HG03095 (cell line): ENCODE results near the gene FXYD2.
"Not testable (repeated sequence)": the region's sequence is repeated elsewhere in the genome, so short reads cannot be mapped to it uniquely, and the experiment has no call there.

Experiments used
- ATAC-seq: cut with Tn5 transposase; IDR thresholded peaks from one replicate; pipeline ENCODE4 v1.9.1; 2021; ENCODE audit warnings: moderate library complexity; ENCODE audit not compliant: unreplicated experiment

FXYD2 gene

DNA sequence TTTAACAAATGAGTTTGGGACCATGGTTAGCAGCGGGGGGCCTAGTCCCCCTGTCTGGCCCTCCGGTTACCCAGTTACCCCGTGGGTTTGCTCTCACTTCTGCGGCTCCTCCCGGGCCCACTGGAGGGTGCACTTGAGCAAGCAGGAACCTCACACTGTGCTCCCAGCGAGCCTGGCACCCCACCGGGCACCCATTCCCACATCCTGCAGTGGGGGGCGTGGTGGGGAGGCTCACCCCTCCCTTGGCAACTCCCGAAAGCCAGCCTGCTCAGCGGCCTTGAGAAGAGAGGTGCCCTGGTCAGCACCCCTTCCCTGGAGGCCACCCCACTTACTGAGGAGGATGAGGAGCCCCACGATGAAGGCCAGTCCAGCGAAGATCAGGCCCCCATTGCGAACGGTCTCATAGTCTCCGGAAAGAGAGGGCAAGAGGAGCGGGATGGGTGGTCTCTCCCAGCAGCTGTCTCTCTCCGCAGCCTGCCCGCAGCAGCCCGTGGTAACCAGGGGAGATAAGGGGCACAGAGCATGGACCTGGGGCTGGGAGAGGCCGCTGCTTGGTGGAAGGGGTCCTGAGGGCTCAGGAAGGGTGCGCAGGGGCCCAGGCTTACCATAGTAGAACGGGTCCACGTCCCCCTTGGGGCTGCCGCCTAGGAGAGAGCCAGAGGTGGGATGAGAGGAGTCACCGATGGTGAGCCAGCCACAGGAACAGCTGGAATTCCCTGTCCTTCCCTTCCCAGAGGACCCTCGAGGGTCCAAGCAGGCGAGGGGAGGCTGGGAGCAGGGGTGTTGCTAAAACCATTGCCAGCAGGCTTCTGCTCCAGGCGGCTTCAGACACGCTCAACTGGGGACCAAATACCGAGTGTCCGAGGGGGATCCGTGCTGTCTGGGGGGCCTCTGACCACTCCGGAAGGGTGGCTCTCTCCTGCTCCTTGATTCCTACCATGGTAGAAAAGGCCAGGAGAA is 2.2 kb downstream of the FXYD2 start:
- no peak for ATAC-seq

DNA sequence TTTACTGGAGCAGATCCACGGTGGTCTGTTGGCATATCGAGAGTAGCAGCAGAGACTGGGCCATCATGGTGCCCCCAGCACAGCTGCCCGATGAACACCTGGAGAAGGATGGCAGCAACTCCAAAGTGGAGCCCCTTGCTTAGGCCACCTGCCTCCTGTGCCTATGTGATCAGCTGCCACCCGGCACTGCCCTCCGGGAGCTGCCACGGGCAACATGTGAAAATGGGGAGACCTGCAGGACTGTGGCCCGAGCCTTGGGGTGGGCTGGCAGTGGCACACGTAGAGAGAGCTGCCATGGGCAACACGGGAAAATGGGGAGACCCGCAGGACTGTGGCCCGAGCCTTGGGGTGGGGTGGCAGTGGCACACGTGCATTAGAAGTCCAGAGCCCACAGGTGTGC is 3.1 kb downstream of the FXYD2 start:
- ATAC-seq = no peak

DNA sequence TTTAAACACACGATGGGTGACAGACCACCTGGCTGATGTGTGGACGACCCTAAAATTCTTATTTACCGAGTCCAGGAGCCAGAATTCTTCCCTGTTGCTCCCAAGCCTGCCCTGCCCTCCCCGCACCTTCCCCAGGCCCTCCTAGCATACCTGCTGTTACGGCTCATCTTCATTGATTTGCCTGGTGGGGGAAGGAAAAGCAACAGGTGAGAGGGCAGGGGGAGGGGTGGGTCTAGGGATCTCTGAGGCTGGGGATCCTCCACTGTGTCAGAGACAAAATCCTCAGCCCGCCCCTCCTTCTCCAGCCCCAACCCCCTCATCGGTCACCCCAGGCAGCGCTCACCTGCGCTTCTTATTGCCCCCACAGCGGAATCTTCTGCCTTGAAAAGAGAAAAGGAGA is 4.0 kb downstream of the FXYD2 start:
- ATAC-seq = no peak

DNA sequence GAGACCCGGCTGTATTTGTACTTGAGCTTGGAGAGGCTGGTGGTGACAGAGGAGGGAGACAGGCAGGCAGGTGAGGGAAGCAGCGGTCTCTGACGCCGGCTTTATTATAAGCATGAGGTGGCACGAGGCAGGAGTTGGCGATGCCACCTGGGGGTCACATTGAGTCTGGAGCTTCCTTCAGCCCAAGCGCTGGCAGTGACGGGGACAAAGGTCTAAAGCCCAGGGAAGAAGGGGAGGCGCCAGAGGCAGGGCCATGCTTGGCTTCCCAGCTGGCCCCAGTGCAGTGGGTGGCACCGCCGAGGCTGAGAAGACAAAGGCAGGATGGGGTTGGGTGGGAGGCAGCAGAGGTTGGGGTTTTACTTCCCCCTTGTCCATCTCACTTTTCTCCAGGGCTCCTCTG is 4.5 kb downstream of the FXYD2 start:
- no peak for ATAC-seq

DNA sequence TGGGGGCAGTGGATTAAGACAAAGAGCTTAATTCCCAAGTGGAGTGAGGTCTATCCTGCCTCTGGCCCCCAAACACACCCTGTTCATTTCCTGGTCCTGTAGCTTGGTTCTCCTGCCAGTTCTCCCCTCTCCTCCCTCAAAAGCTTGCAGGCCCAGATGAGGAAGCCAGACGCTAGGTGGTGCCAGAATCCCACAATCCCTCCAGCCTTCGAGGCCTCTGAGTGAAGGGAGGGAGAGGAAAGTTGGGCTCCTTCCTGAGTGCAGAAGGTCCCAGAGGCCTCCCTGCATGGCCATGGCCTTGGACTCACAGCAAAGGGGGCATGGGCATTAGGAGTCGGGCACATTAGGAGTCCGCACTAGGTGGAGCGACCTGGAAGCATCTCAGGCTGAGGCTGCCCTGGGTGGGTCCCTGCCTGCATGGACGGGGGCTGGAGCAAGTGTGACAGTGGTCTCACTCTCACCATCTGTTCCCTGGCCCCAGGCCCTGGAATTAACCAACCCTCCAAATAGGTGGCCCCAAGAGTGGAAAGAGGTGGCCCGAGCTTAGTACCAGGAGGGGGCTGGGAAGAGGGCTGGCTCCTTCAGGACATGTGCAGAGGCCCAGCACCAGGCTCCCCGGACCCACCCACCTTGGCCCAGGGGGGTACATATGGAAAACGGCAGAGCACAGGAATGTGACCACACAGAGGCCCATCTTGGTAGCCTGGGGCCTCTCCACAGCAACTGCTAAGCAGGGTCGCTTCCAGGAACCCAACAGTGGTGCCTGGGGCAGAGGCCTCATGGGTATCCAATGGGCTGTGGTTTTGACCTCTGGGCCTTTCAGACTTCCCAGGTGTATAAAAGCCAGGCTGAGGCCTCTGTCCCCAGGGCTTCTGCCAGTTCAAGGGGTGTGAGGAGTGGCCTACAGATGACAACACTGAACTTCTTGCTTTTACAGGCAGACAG is 5.2 kb downstream of the FXYD2 start:
- ATAC-seq = no peak

DNA sequence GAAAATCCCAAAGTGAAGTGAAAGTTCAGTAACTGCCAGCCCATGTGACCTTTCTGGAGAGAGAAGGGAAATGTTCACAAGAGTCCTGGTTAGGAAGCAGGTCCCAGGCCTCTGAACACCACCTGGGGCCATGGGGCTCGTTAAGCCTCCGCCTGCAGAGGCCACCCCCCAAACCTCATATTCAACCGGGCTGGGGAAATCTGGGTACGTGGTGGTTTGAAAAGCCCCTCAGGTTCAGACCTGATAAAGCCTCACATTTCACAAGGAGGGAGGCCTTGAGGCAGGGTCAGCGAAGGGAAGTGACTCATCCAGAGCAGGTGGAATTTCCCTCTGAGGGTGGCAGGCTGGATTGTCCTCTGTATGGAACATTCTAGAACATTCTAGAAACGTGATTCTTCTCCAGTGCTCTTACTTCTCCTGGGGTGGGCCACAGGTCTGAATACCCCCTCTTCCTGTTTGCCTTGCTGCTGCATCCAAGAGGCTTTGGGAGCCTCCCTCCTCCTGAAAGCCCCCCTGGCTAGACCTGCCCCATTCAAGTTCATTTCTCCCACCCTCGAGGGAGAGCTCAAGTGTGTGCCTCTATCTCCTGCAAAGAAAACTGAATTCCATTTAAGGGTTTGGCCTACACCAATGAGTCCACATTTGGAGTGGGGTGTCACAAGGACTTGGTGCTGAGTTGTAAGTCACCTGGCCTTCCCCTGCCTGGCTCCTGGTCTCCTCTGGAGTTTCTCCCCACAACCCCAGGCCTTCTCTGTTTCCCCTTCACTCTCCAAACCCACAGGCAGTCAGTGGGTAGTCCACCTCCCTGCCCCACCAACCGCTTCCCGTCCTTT is 6.3 kb downstream of the FXYD2 start:
- peak; percentile 9 for ATAC-seq

DNA sequence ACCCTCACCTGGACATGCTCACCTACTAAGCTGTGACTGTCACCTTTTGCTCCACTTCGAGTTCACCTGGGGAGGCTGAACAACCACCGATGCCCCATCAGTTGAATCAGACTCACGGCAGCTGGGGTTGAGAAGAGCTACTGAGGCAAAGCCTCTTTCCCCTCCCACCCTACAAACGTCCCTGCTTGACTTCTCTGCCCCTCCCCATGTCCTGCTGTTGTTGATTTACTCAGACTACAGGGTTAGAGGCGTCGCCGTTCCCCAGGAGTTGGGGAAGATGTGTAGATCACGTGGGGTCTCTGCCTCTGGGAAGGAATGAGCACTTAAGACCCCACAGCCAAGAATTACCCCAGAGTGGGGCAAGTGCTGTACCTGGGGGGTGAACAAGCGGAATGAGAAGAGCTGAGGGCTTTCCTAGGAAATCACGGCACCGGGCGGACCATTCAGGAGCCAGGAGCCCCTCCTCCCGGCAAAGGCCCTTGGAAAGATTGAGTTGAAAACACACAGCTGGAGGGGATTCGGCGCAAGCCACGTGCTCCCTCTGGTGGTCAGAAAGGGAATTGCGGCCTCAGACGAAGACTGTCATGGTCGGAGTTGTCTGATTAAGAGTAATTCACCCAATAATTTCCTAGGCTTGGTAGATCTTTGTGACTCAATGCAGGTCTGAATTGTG is 7.0 kb downstream of the FXYD2 start:
- peak; percentile 30 for ATAC-seq

DNA sequence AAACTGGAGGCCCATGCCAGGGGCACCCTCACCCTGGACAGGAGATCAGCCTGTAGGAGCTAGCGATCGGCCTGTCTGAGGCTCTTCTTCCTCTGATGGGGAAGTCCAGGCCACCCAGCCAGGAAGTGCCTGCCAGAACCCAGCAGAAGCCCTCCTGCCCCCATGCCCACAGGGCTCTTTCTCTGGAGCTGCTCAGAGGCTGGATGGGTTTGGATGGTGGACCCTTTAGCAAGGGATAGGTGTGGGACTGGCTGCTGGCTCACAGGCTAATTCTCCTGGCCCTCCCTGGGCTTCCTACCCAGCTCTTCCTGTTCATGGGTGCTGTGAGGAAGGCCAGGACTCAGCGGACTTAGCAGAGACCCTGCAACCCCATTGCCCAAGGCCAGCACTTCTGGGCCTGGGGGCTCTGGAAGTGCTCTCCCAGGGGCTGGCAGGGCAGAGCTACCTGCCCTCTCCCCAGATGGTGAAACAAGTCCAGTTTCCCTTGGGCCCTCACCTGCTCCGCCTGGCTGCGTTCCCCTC is 7.6 kb downstream of the FXYD2 start:
- ATAC-seq = no peak

DNA sequence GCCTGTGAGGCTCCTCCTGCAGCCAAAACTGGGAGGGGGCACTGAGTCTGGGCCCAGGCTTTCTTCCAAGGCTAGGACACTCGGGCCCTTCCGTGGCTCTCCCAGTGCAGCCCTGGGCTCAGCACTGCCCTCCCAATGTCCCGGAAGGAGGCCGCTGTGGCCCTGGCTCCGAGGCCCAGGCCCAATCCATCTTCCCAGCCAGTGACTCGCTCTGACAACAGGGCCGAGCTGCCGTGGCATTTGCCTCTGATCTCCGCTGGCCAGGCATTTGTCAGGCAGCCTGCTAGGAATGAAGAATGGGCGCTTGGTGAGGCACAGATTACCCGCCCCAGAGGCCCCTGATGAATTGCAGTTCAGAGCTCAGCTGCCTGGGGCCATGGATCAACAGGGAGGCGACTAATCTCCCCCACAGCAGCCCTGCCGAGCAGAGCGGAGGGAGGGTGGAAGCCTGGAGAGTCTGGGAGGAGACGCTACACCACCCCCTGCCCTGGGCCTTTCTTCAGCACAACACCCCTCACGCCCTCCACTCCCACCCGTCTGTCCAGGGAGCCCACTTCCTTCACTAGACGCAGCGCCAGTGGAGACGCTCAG is 8.3 kb downstream of the FXYD2 start:
- ATAC-seq = no peak

DNA sequence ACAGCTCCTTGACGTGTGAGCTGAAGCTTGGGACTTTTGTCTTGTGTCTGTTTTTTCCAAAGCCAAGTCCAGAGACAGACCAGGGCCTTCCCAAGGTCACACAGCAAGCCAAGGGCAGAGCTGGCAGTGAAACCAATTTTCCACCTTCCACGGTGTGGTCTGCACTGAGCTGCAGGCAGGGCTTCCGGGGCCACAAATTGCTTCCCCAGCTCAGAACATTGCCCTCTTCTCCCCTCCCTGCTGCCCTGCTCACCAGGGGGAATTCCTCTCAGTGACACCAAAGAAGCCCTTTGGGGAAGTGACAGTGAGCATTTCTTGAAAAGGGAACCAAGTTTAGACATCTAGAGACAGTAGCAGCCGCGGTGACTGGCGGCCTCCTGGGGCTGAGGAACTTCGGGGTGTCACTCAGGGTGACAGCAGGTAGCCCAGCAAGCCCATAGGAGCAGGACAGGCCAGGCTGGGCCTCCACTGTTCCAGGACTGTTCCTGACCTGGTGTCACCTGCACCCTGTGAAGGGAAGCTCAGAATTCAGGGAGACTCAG is 9.2 kb downstream of the FXYD2 start:
- peak; percentile 58 for ATAC-seq

DNA sequence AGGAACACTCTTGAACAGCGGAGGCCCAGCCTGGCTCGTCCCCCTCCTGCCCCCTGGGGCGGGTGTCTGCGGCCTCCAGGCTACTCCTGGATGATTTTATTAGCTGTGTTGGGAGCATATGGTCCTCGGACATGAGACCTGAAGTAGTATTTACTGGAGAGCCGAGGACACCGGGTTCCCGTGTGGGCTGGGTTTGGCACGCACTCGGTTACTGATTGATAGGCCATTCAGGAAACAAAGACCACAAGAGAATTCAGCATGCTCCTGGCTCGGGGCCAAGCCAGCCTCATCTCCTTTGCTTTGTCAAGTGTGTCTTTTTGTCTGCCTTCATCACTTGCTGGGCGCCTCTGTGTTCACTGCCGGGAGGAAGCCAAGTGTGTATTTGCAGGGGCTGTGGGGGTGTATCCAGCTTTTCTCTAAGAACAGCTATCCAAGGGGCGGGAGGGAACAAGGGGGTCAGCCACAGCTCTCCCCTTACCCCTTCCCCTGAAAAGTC is 9.7 kb downstream of the FXYD2 start:
- peak; percentile 33 for ATAC-seq

DNA sequence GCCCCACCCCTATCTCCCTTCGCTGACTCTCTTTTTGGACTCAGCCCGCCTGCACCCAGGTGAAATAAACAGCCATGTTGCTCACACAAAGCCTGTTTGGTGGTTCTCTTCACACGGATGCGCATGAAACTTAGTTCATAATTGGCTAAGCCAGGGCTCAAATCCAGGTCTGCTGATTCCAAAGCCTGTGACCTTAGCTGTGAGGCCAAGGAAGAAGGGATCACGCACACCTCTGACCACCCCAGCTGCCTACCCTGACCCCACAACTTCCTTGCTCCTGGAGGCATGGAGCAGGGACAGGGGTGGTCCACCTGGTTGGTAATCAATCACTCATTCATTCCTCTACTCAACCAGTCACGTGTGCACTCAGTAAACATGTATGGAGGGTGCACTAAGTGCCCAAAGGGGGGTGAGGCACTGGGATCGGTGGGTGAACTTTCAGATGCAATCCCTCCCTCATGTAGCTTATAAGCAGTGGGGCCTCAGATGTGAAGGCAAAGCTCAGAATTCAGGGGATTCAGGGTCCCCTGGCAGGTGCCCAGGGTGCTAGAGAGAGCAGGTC is 10.3 kb downstream of the FXYD2 start:
- no peak for ATAC-seq

DNA sequence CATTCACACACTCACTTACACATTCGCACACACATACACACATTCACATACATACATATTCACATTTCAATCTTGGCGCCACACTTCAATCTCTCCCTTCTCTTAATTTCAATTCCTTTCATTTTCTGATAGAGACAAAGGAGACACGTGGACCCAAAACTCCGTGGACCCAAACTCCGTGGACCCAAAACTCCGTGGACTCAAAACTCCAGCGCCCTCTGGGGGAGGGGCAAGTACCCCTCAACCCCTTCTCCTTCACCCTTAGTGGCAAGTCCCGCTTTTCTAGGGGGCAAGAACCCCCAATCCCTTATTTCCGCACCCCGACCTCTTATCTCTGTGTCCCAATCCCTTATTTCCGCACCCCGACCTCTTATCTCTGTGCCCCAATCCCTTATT is 14.5 kb downstream of the FXYD2 start:
- not testable (repeated sequence) for ATAC-seq

DNA sequence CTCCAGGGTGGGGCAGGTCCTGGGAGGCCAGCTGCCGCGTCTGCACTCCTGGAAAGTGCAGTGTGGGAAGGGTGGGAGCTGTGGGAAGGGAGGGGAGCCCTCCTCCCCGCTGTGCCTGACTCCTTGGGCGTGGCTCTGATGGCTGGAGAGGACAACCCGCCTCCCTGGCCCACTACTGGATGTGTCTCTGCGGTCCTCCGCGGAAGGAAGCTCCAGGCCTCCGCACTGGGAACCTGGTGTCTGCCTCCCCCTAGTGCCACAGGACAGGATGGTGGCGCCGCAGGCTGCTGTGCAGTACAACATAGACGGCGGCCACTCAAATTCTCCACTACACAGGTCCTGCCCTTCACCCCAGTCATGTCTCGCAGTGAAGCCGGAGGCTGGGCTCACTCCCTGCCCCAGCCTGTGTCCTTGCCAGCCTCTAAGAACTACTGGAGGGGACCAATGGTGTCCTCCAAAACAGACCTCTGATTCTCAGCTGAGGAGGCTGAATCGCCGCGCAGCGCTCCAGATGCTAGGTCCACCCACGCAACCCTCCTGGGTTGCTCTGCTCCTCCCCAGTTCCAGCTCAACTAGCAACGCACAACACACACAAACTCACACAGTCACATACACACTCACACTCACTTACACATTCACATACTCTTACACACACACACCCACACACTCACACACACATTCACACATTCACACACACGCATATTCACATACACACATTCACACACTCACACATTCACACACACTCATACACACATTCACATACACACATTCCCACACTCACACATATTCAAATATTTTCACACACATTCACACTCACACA is 15.1 kb downstream of the FXYD2 start:
- ATAC-seq = peak; percentile 69

DNA sequence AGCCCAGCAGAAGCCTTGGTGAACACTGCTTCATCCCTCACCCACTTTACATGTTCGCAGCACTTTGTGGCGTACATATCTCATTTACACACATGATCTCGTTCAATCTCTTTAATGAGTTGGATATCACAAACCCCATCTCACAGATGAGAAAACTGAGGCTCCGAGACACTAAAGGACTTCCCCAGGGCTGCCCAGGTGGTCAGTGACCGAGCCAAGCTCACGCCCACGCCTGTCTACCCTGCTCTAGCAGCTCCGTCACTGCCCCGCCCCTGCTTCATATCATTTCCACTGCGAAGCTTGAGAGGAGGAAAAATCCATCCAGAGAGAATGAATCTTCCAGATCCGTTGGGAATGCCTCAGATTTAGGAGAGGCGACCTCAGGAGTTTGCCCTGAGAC is 15.8 kb downstream of the FXYD2 start:
- no peak for ATAC-seq

DNA sequence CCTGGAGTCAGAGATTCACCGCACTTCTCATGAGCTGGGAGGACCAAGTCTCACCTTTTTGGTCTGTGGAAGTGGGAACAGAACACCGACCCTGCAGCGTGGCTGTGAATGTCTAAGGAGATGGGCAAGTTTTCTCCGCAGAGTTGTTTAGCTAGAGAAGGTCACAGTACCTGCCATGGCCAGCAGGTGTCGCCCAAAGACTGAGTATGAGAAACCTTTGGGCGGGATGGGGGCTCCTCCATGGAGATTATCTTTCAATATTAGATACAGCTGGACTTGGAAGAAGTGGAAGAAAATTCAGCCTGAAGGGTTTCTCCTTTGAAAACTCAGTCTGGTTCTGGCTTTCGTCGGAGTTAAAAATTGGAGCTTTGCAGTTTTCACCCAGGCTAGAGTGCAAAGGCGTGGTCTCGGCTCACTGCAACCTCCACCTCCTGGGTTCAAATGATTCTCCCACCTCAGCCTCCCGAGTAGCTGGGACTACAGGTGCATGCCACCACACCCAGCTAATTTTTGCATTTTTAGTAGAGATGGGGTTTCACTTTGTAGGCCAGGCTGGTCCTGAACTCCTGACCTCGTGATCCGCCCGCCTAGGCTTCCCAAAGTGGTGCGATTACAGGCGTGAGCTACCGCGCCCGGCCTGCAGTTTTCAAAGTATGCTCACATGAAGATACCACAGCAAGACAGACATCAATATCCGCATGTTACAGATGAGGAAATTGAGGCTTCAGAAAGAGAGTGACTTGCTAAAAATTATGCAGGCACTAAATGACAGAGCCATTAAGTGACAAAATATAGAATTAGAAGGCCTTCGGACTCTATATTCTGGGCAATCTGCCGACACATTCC is 16.8 kb downstream of the FXYD2 start:
- ATAC-seq = no peak

DNA sequence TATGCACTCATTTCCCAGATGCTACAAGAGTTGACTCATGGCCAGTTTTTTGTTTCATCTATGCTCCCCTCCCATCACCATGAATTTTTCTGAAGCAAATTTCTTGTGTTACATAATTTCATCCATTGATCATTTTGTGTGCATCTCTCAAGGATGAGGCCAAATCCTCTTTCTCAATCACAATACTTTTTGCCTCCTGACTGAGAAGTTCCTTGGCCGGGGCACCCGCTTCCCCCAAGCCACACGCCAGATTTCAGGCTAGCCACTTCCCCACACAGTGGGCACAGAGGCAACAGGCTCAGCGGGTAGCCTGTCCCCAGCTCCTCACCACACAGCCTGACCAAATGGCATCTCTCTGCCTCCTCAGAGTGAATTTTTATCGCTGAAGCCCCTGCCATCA is 17.7 kb downstream of the FXYD2 start:
- no peak for ATAC-seq
